Activated CD4-positive, alpha-beta T cell treated with anti-CD3 and anti-CD28 coated beads, Interleukin-2, amount 10 ng/mL, durations not matched to agents 7 days and 5 days (primary cell): ENCODE results near the gene SLC26A8. TPM values are rescaled to one million over a fixed set of nuclear protein-coding genes. Genes with fewer than 3 reads are reported as not detected.
"Not testable (repeated sequence)": the region's sequence is repeated elsewhere in the genome, so short reads cannot be mapped to it uniquely, and the experiment has no call there.

Source experiments
- CTCF ChIA-PET: fragments of 350-600 bp; sonication (Branson Sonifier 250); formaldehyde crosslinking; loops from one replicate; lab custom pipeline; 2021; ENCODE audit warnings: antibody characterized with exemption; lab: Charles Lee
- POLR2A ChIA-PET: fragments of 350-600 bp; sonication (Branson Sonifier 250); formaldehyde crosslinking; loops from one replicate; lab custom pipeline; 2021; ENCODE audit warnings: antibody characterized with exemption; lab: Charles Lee
- DNase-seq: peaks from one replicate; pipeline ENCODE4 v3.0.0-alpha.2; 2020
- H3K27ac Mint-ChIP-seq: one replicate; pipeline ENCODE4 v1.8.0; 2021; ENCODE audit warnings: mild to moderate bottlenecking, moderate library complexity, mixed read lengths
- H3K27me3 Mint-ChIP-seq: one replicate; pipeline ENCODE4 v1.8.0; 2021; ENCODE audit warnings: mixed read lengths
- H3K36me3 Mint-ChIP-seq: one replicate; pipeline ENCODE4 v1.8.0; 2021; ENCODE audit warnings: low read depth, mixed read lengths
- H3K4me1 Mint-ChIP-seq: one replicate; pipeline ENCODE4 v1.8.0; 2021; ENCODE audit warnings: mixed read lengths
- H3K4me3 Mint-ChIP-seq: one replicate; pipeline ENCODE4 v1.8.0; 2021; ENCODE audit warnings: mild to moderate bottlenecking, moderate library complexity, mixed read lengths
- H3K9me3 Mint-ChIP-seq: one replicate; pipeline ENCODE4 v1.8.0; 2021; ENCODE audit warnings: mixed read lengths
- total RNA-seq, 2 experiments: library from RNA; stranded (reverse); gene quantifications; one replicate each; pipeline ENCODE4 v1.2.3, GENCODE V29; 2021

The SLC26A8 gene
- total RNA-seq, 2 experiments from 2014 or later = not detected

DNA sequence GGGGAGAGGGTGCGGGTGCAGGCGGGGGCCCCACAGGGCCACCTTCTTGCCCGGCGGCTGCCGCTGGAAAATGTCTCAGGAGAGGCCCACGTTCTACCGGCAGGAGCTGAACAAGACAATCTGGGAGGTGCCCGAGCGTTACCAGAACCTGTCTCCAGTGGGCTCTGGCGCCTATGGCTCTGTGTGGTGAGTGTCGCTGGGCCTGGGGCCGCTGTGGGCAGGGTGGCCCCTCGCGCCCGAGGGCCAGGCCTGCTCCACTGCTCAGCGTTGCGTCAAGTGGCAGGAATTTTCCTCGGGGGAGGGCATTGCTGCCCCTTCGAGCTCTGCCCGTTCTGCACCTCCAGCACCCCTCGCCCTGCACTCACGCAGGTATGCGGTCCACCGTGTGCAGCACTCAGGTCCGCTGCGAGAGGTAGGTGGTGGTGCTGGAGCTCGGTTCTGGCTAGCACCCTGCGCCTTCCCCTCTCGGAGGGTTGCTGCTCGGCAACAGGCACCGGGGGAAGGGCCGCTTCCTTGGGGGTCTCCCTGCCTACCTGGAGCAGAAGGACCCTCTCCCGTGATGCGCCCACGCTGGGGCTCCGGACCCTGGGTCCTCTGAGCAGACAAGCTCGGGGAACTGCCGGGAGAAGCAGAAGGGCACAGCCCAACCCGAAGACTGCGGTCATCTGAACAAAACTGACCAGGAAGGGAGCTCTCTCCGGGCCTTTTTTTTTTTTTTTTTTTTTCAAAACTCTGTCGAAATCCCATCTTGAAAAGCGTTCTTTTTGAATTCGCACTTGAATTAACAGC lies 3.8 kb upstream of the SLC26A8 start:
- H3K27me3 Mint-ChIP-seq = peaks cover 22% of the 10 kb centered on the region
- peaks cover 20% of the 10 kb centered on the region for H3K36me3 Mint-ChIP-seq
- H3K4me1 Mint-ChIP-seq = peaks cover 48% of the 10 kb centered on the region
- ChIA-PET CTCF (interaction anchor here (0.5 to 4.4 kb wide), 41 partner anchors 10 to 555 kb away, joined by 3 to 45 read pairs (median 4); partner anchors contain the start of gene MAPK13), POLR2A (interaction anchor here (0.6 to 1.1 kb wide), 3 partner anchors 10 to 139 kb away, joined by 3 to 5 read pairs (median 4); no protein-coding TSS in a partner anchor)
- H3K4me3 Mint-ChIP-seq = peak overlapping the region; percentile 93
- no peaks in the 10 kb centered on the region for H3K9me3 Mint-ChIP-seq
- H3K27ac Mint-ChIP-seq = peak overlapping the region; percentile 90
- DNase-seq = peak; percentile 52

DNA sequence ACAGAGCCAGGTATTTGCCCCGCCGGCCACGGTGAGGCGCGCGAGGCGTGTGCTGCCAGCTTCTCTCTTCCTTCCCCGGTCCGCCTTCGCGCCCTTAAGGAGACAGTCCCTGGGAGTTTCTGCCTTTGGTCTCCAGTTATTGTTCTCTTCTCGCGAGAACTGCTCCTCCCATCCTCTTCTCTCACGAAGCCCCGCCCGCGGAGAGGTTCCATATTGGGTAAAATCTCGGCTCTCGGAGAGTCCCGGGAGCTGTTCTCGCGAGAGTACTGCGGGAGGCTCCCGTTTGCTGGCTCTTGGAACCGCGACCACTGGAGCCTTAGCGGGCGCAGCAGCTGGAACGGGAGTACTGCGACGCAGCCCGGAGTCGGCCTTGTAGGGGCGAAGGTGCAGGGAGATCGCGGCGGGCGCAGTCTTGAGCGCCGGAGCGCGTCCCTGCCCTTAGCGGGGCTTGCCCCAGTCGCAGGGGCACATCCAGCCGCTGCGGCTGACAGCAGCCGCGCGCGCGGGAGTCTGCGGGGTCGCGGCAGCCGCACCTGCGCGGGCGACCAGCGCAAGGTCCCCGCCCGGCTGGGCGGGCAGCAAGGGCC lies 3.2 kb upstream of the SLC26A8 start, which contains the start of gene MAPK14:
Gene MAPK14, plus strand, starts transcription at position 308 of the 587 bp plus-strand sequence. CDS start 350 bp downstream, outside the sequence.
- peaks cover 22% of the 10 kb centered on the region for H3K27me3 Mint-ChIP-seq
- DNase-seq = peak; percentile 100
- peak within 1 kb of the TSS; percentile 91 for H3K27ac Mint-ChIP-seq
- CTCF ChIA-PET = interaction anchor here (0.5 to 4.4 kb wide), 42 partner anchors 9 to 556 kb away, joined by 3 to 45 read pairs (median 4); partner anchors contain the start of gene MAPK13
- peaks cover 20% of the 10 kb centered on the region for H3K36me3 Mint-ChIP-seq
- POLR2A ChIA-PET = interaction anchor here (0.5 to 1.1 kb wide), 2 partner anchors 139 to 327 kb away, joined by 3 to 4 read pairs; no protein-coding TSS in a partner anchor
- peak within 1 kb of the TSS; percentile 93 for H3K4me3 Mint-ChIP-seq
- H3K4me1 Mint-ChIP-seq = peaks cover 43% of the 10 kb centered on the region
- no peaks in the 10 kb centered on the region for H3K9me3 Mint-ChIP-seq

DNA sequence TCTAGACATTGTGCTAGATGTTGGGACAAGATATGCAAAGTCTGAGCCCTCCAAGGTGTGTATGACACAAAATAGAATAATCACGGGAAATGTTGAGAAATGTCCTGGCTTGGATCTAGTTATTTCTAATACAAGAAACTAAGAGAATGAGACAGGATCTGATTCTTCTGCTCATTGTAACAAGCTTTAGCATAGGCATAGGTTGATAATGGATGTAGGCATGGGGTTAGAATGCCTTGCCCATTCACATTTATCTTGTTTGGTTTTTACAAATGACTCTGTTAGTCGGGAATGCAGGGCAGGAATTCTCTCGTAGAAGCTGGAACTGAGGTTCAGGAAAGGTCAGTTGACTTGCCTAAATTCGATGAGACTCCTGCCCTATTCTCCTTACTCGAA lies 1.5 kb upstream of the SLC26A8 start:
- Mint-ChIP-seq H3K27me3 (peaks cover 22% of the 10 kb centered on the region), H3K4me1 (peaks cover 30% of the 10 kb centered on the region), H3K9me3 (no peaks in the 10 kb centered on the region), H3K27ac (no peak overlapping the region), H3K4me3 (no peak overlapping the region), H3K36me3 (peaks cover 14% of the 10 kb centered on the region)
- ChIA-PET POLR2A (no interaction called here), CTCF (interaction anchor here (0.7 to 4.4 kb wide), 4 partner anchors 69 to 1370 kb away, joined by 3 to 45 read pairs (median 4); no protein-coding TSS in a partner anchor)
- DNase-seq = no peak

DNA sequence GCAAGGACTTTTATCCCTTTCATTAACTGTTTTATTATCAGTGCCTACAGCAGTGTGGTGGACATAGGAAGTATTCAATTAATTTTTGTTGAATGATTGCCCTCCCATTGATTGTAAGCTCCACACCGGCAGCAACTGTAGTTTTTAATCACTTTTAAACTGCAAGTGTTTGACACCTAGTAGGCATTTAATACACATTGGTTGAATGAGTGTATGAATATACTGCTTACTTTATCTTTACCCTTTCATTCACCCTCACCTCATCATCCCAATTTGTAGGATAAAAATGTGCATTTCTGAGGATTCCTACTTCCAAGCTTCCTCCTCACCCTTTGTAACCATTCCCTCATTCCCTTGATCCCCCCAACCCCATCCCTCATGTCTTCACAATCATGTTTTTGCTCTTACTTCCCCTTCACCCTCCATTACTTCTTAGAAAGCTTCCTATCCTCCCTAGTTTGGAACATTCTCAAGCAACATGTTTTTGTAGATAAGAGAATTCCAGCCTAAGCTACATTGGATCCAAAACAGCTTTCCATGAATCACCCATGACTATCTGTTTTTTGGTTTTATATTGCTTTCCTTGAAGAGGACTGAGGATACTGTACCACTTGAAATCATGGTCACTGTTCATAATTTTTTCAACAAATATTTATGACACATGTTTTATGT lies 955 bp upstream of the SLC26A8 start:
- H3K27ac Mint-ChIP-seq = no peak overlapping the region
- H3K4me1 Mint-ChIP-seq = peaks cover 26% of the 10 kb centered on the region
- POLR2A ChIA-PET = no interaction called here

DNA sequence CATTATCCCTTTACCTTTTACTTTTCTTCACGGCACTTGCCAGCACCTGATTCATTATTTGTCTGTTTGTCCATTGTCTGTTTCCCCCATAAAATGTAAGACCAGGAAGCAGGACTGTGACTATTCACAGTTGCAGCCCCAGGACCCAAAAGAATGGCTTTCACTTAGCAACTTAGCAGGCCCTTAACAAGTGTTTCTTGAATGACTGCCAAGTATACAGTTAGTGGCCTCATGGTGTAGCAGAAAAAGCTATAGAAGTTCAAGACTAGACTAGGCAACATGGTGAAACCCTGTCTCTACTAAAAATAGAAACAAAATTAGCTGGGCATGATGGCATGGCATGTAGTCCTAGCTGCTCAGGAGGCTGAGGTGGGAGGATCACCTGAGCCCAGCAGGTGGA lies 4.3 kb downstream of the SLC26A8 start:
- H3K4me3 Mint-ChIP-seq = no peak overlapping the region
- POLR2A ChIA-PET = no interaction called here
- peaks cover 10% of the 10 kb centered on the region for H3K4me1 Mint-ChIP-seq
- peaks cover 15% of the 10 kb centered on the region for H3K27me3 Mint-ChIP-seq
- H3K27ac Mint-ChIP-seq = no peak overlapping the region
- no peaks in the 10 kb centered on the region for H3K9me3 Mint-ChIP-seq
- no peak for DNase-seq
- H3K36me3 Mint-ChIP-seq = no peaks in the 10 kb centered on the region
- CTCF ChIA-PET = no interaction called here

More for the DNA sequence above, 955 bp upstream of the SLC26A8 start:
- Mint-ChIP-seq H3K4me3 (no peak overlapping the region), H3K9me3 (no peaks in the 10 kb centered on the region), H3K36me3 (peaks cover 12% of the 10 kb centered on the region), H3K27me3 (peaks cover 22% of the 10 kb centered on the region)
- CTCF ChIA-PET = interaction anchor here (1.2 to 1.4 kb wide), 2 partner anchors 70 to 99 kb away, joined by 3 to 4 read pairs; no protein-coding TSS in a partner anchor
- DNase-seq = no peak

DNA sequence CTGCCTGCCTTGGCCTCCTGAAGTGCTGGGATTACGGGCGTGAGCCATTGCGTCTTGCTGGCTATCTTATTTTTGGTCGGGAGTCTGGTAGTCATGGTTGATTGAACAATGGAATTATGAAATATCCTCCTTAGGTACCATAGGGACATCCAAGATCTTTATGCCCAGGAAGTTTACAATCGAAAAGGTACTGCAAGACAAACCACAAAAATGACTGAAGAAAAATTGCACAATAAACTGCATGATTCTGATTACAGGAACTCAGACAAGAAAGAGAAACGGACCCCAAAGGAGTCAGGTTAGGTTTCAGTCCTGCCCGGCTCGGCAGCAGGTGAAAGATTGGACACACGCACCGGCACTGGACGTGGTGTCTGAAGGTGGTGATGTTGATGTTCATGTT lies 5.3 kb downstream of the SLC26A8 start:
- ChIA-PET POLR2A (no interaction called here), CTCF (interaction anchor here (0.6 to 1.3 kb wide), 2 partner anchors 8 to 357 kb away, joined by 4 to 5 read pairs; partner anchors contain the start of gene MAPK14)
- Mint-ChIP-seq H3K9me3 (no peaks in the 10 kb centered on the region), H3K27ac (no peak overlapping the region), H3K4me1 (peaks cover 5% of the 10 kb centered on the region), H3K4me3 (no peak overlapping the region), H3K27me3 (peaks cover 8% of the 10 kb centered on the region), H3K36me3 (no peaks in the 10 kb centered on the region)
- no peak for DNase-seq

DNA sequence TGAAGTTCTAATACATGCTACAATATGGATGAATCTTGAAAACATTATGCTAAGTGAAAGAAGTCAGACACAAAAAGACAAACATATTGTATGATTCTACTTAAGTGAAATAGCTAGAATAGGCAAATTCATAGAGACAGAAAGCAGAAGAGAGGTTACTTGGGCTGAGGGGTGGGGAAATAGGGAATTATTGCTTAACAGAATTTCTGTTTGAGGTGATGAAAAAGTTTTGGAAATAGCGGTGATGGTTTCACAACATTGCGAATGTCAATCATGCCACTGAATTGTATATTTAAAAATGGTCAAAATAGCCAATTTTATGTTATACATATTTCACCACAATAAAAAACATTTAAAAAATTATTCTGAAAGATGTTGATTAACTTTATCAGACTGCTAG lies 6.1 kb downstream of the SLC26A8 start:
- ChIA-PET POLR2A (no interaction called here), CTCF (interaction anchor here (0.6 to 1.3 kb wide), 2 partner anchors 9 to 358 kb away, joined by 4 to 5 read pairs; partner anchors contain the start of gene MAPK14)
- H3K4me1 Mint-ChIP-seq = no peaks in the 10 kb centered on the region
- no peaks in the 10 kb centered on the region for H3K36me3 Mint-ChIP-seq
- no peak overlapping the region for H3K27ac Mint-ChIP-seq
- DNase-seq = no peak
- peaks cover 3% of the 10 kb centered on the region for H3K27me3 Mint-ChIP-seq
- no peak overlapping the region for H3K4me3 Mint-ChIP-seq
- H3K9me3 Mint-ChIP-seq = no peaks in the 10 kb centered on the region

DNA sequence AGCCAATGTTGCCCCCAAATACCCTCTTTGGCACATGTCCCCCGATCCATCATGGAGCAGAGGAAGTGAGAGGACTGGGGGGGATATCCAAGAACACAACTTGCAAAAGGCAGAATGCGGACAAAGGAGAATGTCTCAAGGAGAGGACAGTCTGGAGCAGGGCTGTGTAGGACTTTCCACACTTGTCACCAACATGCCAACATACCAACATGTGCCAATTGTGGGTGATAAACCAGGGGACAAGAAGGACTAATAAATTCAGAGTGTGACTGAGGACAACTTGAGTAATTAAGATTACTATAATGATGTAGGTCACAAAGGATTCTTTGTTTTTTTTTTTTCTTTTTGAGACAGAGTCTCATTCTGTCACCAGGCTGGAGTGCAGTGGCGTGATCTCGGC lies 8.8 kb downstream of the SLC26A8 start:
- POLR2A ChIA-PET = no interaction called here
- H3K36me3 Mint-ChIP-seq = no peaks in the 10 kb centered on the region
- H3K9me3 Mint-ChIP-seq = no peaks in the 10 kb centered on the region
- no peak overlapping the region for H3K27ac Mint-ChIP-seq
- CTCF ChIA-PET = interaction anchor here (2.1 kb wide), 1 partner anchor 12 kb away, joined by 9 read pairs; the partner anchor contains the start of gene MAPK14
- no peak for DNase-seq
- no peak overlapping the region for H3K4me3 Mint-ChIP-seq
- peaks cover 7% of the 10 kb centered on the region for H3K27me3 Mint-ChIP-seq
- no peaks in the 10 kb centered on the region for H3K4me1 Mint-ChIP-seq

DNA sequence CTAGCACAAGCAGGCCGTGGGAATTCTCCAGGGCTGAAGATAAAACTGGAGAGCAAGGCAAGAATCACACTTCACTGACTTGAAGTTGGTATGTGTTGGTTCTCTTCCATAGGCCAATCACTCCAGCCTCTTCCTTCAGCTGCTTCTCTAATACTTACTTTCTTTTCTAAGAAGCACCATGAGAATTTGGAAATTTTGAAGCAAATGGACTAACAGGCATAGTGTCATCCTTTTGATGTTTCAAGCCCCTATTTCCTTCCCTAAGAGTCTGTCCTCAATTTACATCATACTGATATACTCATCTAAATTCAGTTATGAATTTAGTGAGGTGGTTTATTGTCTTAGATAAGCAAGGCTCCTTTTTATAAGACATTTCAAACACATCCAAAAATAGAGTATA lies 24.0 kb downstream of the SLC26A8 start:
- no peak overlapping the region for H3K4me3 Mint-ChIP-seq
- H3K9me3 Mint-ChIP-seq = no peaks in the 10 kb centered on the region
- no peaks in the 10 kb centered on the region for H3K36me3 Mint-ChIP-seq
- POLR2A ChIA-PET = no interaction called here
- CTCF ChIA-PET = no interaction called here
- peaks cover 5% of the 10 kb centered on the region for H3K27me3 Mint-ChIP-seq
- no peak overlapping the region for H3K27ac Mint-ChIP-seq
- DNase-seq = no peak
- no peaks in the 10 kb centered on the region for H3K4me1 Mint-ChIP-seq

DNA sequence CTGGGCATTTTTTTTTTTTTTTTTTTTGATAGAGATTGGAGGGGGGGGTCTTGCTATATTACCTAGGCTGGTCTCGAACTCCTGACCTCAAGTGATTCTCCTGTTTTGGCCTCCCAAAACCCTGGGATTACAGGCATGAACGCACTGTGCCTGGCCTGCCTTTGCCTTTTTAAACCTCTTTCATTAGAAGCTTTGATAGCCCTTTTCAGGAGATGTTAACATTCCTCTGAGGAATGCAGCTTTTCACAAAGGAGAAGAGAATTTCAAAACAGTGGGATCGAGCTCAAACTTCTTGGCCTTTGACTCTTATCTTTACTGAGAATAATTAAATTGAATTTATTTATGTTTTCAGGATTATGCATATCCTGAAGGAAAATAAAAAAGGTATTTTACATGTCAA lies 31.3 kb downstream of the SLC26A8 start:
- no peak overlapping the region for H3K27ac Mint-ChIP-seq

DNA sequence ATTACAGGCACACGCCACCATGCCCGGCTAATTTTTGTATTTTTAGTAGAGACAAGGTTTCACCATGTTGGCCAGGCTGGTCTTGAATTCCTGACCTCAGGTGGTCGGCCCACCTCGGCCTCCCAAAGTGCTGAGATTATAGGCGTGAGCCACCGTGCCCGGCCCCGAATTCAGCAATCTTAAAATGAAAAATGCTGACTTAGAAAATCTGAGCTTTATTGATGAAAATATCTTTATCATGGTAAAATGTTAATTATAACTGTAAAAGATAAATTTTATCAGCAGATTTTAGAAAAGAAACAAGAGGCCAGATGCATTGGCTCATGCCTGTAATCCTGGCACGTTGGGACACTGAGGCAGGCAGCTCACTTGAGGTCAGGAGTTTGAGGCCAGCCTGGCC lies 36.4 kb downstream of the SLC26A8 start:
- H3K4me3 Mint-ChIP-seq, DNase-seq, H3K36me3 Mint-ChIP-seq, H3K27me3 Mint-ChIP-seq, H3K4me1 Mint-ChIP-seq, H3K27ac Mint-ChIP-seq, POLR2A ChIA-PET, H3K9me3 Mint-ChIP-seq: not testable (repeated sequence)
- CTCF ChIA-PET = interaction anchor here (1.1 to 1.3 kb wide), 2 partner anchors 8 to 9 kb away, joined by 4 read pairs; no protein-coding TSS in a partner anchor

More for the DNA sequence above, 31.3 kb downstream of the SLC26A8 start:
- Mint-ChIP-seq H3K36me3 (no peaks in the 10 kb centered on the region), H3K9me3 (no peaks in the 10 kb centered on the region), H3K4me3 (no peak overlapping the region), H3K27me3 (peaks cover 2% of the 10 kb centered on the region), H3K4me1 (no peaks in the 10 kb centered on the region)
- CTCF ChIA-PET = interaction anchor here (0.6 to 0.9 kb wide), 2 partner anchors 13 to 102 kb away, joined by 3 to 4 read pairs; no protein-coding TSS in a partner anchor
- DNase-seq = no peak
- POLR2A ChIA-PET = no interaction called here

DNA sequence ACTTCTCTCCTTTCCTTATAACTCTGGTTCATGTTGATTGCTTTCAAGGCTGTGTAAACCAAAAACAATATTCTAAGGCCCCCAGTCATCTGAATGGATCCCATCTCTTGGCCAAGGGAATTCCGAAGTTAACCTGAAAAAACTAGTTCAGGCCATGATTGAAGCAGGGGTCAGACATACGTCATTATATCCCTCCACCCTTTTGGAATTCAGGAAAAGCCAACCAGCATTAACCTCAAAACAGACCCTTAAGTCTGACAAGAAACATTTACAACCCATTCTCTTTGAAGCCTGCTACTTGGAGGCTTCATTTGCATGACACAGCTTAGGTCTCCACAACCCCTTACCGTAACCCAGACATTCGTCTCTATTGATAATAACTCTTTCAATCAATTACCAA lies 39.7 kb downstream of the SLC26A8 start:
- CTCF ChIA-PET = no interaction called here
- no peak overlapping the region for H3K27ac Mint-ChIP-seq
- no peak overlapping the region for H3K4me3 Mint-ChIP-seq
- H3K36me3 Mint-ChIP-seq = no peaks in the 10 kb centered on the region
- no peaks in the 10 kb centered on the region for H3K4me1 Mint-ChIP-seq
- no peak for DNase-seq
- H3K27me3 Mint-ChIP-seq = peaks cover 16% of the 10 kb centered on the region
- POLR2A ChIA-PET = no interaction called here
- H3K9me3 Mint-ChIP-seq = no peaks in the 10 kb centered on the region
